ENCODE data around the gene CDK1. TPM values are rescaled to one million over a fixed set of nuclear protein-coding genes. Genes with fewer than 3 reads are reported as not detected.

The CDK1 gene
- total and polyA plus RNA-seq, 2 of the 8 experiments (the other 6 are each of a cell fraction or from before 2014, with no cell fraction given): 29.4 to 111 TPM

DNA sequence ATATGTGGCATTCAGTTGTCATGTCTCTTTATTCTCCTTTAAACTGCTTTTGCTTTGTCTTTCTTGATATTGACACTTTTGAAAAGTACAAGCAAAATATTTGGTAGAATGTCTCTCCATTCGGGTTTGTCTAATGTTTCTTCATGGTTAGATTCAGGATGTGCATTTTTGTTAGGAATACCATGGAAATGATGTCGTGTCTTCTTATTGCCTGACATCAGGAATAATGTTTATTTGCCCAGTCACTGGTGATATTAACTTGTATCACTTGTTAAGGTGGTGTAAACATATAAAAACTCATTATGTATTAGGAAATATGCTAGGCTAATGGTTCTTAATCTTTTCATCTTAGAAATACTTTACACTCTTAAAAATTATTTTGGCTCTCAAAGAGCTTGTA is 43.4 kb downstream of the CDK1 start (continued):
- TF ChIP-seq, protein P1, sequence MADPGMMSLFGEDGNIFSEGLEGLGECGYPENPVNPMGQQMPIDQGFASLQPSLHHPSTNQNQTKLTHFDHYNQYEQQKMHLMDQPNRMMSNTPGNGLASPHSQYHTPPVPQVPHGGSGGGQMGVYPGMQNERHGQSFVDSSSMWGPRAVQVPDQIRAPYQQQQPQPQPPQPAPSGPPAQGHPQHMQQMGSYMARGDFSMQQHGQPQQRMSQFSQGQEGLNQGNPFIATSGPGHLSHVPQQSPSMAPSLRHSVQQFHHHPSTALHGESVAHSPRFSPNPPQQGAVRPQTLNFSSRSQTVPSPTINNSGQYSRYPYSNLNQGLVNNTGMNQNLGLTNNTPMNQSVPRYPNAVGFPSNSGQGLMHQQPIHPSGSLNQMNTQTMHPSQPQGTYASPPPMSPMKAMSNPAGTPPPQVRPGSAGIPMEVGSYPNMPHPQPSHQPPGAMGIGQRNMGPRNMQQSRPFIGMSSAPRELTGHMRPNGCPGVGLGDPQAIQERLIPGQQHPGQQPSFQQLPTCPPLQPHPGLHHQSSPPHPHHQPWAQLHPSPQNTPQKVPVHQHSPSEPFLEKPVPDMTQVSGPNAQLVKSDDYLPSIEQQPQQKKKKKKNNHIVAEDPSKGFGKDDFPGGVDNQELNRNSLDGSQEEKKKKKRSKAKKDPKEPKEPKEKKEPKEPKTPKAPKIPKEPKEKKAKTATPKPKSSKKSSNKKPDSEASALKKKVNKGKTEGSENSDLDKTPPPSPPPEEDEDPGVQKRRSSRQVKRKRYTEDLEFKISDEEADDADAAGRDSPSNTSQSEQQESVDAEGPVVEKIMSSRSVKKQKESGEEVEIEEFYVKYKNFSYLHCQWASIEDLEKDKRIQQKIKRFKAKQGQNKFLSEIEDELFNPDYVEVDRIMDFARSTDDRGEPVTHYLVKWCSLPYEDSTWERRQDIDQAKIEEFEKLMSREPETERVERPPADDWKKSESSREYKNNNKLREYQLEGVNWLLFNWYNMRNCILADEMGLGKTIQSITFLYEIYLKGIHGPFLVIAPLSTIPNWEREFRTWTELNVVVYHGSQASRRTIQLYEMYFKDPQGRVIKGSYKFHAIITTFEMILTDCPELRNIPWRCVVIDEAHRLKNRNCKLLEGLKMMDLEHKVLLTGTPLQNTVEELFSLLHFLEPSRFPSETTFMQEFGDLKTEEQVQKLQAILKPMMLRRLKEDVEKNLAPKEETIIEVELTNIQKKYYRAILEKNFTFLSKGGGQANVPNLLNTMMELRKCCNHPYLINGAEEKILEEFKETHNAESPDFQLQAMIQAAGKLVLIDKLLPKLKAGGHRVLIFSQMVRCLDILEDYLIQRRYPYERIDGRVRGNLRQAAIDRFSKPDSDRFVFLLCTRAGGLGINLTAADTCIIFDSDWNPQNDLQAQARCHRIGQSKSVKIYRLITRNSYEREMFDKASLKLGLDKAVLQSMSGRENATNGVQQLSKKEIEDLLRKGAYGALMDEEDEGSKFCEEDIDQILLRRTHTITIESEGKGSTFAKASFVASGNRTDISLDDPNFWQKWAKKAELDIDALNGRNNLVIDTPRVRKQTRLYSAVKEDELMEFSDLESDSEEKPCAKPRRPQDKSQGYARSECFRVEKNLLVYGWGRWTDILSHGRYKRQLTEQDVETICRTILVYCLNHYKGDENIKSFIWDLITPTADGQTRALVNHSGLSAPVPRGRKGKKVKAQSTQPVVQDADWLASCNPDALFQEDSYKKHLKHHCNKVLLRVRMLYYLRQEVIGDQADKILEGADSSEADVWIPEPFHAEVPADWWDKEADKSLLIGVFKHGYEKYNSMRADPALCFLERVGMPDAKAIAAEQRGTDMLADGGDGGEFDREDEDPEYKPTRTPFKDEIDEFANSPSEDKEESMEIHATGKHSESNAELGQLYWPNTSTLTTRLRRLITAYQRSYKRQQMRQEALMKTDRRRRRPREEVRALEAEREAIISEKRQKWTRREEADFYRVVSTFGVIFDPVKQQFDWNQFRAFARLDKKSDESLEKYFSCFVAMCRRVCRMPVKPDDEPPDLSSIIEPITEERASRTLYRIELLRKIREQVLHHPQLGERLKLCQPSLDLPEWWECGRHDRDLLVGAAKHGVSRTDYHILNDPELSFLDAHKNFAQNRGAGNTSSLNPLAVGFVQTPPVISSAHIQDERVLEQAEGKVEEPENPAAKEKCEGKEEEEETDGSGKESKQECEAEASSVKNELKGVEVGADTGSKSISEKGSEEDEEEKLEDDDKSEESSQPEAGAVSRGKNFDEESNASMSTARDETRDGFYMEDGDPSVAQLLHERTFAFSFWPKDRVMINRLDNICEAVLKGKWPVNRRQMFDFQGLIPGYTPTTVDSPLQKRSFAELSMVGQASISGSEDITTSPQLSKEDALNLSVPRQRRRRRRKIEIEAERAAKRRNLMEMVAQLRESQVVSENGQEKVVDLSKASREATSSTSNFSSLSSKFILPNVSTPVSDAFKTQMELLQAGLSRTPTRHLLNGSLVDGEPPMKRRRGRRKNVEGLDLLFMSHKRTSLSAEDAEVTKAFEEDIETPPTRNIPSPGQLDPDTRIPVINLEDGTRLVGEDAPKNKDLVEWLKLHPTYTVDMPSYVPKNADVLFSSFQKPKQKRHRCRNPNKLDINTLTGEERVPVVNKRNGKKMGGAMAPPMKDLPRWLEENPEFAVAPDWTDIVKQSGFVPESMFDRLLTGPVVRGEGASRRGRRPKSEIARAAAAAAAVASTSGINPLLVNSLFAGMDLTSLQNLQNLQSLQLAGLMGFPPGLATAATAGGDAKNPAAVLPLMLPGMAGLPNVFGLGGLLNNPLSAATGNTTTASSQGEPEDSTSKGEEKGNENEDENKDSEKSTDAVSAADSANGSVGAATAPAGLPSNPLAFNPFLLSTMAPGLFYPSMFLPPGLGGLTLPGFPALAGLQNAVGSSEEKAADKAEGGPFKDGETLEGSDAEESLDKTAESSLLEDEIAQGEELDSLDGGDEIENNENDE (IDR thresholded peaks at IDR 0.05; ENCODE audit: insufficient replicate concordance, low read length): no peak
- TF ChIP-seq RXRA (IDR thresholded peaks at IDR 0.05; ENCODE audit: insufficient read depth, low read depth, low read length) (no peak), RFX5 (IDR thresholded peaks at IDR 0.05; ENCODE audit: borderline replicate concordance, low read depth, low read length) (no peak), KDM5A (IDR thresholded peaks at IDR 0.05; ENCODE audit: low read length) (no peak), CBX8 (IDR thresholded peaks at IDR 0.05; ENCODE audit: borderline replicate concordance, low read depth, low read length) (no peak), SRF (IDR thresholded peaks at IDR 0.05; ENCODE audit: low read depth, low read length) (no peak), TCF12 (IDR thresholded peaks at IDR 0.05; ENCODE audit: low read depth, low read length) (no peak), BACH1 (IDR thresholded peaks at IDR 0.05; ENCODE audit: low read length) (no peak), KDM1A (IDR thresholded peaks at IDR 0.05; ENCODE audit: borderline replicate concordance, low read length) (no peak), JUND (IDR thresholded peaks at IDR 0.05; ENCODE audit: low read length) (no peak), POLR2A (IDR thresholded peaks at IDR 0.05; ENCODE audit: control extremely low read depth in 1 of 2, low read depth in 2 of 2, low read length in 2 of 2) (no peak), TEAD4 (IDR thresholded peaks at IDR 0.05; ENCODE audit: low read depth, low read length) (no peak)
- TF ChIP-seq, protein P2, sequence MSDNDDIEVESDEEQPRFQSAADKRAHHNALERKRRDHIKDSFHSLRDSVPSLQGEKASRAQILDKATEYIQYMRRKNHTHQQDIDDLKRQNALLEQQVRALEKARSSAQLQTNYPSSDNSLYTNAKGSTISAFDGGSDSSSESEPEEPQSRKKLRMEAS (IDR thresholded peaks at IDR 0.05): no peak

Measured in H1 (cell line).